ENCODE results near the gene CDC14A.

DNA sequence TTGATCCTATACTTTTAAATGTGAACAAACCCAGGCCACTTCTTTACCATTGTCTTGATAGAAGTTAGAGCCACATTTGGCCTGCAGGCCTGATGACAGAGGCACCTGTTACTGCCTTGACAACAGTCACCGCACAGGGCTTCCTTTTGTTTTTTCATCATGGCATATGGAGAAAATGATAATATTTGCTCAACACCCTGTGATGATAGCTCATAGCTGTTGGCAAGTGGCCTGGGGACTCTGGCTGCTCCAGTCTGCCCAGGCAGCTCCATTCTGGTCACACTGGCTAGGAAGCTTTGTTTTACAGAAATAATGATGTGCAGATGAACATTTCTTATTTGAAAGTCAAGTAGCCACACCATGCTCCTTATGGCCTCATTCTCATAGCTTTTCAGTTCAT is 96.1 kb downstream of the CDC14A start:
- TF ChIP-seq POLR2A (IDR thresholded peaks at IDR 0.05) = no peak
- TF ChIP-seq, protein P1, sequence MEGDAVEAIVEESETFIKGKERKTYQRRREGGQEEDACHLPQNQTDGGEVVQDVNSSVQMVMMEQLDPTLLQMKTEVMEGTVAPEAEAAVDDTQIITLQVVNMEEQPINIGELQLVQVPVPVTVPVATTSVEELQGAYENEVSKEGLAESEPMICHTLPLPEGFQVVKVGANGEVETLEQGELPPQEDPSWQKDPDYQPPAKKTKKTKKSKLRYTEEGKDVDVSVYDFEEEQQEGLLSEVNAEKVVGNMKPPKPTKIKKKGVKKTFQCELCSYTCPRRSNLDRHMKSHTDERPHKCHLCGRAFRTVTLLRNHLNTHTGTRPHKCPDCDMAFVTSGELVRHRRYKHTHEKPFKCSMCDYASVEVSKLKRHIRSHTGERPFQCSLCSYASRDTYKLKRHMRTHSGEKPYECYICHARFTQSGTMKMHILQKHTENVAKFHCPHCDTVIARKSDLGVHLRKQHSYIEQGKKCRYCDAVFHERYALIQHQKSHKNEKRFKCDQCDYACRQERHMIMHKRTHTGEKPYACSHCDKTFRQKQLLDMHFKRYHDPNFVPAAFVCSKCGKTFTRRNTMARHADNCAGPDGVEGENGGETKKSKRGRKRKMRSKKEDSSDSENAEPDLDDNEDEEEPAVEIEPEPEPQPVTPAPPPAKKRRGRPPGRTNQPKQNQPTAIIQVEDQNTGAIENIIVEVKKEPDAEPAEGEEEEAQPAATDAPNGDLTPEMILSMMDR (IDR thresholded peaks at IDR 0.05) = no peak

All from uterus (tissue), 2 donors.